ENCODE results near the gene RAB11FIP5. TPM values are rescaled to one million over a fixed set of nuclear protein-coding genes. Genes with fewer than 3 reads are reported as not detected.
"Not testable (repeated sequence)": the region's sequence is repeated elsewhere in the genome, so short reads cannot be mapped to it uniquely, and the experiment has no call there.

The RAB11FIP5 gene, protein sequence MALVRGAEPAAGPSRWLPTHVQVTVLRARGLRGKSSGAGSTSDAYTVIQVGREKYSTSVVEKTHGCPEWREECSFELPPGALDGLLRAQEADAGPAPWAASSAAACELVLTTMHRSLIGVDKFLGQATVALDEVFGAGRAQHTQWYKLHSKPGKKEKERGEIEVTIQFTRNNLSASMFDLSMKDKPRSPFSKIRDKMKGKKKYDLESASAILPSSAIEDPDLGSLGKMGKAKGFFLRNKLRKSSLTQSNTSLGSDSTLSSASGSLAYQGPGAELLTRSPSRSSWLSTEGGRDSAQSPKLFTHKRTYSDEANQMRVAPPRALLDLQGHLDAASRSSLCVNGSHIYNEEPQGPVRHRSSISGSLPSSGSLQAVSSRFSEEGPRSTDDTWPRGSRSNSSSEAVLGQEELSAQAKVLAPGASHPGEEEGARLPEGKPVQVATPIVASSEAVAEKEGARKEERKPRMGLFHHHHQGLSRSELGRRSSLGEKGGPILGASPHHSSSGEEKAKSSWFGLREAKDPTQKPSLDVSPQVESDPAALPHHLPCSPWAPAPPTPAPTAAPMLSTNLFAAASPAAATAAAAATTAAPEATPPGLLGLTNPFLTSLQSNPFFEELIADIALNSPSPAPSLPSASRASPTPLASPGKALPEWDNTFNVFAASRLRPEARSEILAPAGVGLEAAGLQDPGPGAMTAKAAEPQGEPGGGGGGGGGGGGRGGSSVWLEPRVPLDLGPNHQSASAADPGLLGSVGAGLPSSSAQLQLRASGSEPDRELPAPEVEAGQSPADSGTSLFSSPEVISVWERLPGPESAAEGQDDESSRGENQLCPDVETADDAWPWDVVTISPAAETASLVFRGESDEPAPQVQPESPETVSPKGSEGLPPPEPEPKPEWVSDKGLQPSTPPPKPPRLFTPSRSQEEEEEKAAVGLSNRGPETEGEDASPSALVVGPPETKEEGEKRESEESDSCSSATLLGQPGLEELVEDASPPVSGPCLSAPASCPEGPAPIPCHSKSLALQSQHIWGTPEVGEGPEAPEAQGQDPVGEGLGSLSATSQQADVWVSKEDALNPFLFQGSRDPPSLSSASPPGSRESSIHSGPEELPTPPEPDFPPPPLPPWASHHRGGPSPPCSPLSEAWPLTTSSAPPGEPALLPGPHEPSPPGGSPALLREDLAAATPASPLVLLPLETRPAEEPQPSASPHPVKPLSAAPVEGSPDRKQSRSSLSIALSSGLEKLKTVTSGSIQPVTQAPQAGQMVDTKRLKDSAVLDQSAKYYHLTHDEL (N-terminal part only)
- 7.9 and 11.5 TPM in 2 replicates for total RNA-seq (2014; rRNA removed; shearing (Covaris generic))

DNA sequence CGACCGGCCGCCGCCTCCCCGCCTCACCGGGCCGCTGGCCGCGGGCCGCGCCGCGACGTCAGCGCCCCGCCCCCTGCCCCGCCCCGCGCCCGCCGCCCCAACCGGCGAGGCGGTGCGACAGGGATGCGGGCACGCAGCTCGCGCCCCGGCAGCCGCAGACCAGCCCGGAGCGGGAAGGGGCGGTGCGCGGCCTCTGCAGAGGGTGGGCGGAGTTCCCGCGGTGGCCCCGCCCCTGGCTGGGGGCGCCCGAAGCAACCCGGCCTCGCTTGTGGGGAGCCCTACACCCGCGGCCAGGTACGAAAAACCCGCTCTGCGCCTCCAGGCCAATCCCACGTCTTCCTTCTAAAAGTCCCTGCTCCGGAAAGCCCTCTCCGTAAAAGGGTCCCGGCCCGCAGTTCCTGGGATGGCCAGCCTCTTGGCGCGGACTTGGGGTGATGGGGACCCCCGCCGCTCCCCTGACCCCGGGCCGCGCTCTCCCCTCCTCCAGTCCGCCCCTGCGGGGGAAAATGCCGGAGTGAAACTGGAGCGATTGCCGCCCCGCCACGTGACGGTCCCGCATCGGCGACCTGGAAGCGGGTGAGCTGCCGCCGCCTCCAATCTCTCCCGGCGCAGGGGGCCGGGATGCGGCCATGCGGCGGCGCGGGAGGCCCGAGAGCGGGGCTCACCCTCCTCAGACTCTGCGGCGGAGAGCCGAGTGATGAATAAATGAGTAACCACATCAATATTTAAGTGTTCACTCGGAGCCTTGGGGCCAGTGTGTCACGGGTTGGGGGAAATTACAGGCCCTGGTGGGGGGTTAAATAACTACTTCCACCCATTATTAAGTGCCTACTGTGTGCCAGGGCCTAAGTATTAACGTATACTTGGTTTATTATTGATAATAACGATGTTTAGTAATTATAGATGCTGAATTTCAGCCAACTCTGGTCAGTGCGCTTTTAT is at the start of gene RAB11FIP5:
RAB11FIP5 (minus strand) TSS at position 36 of the 942 bp plus-strand sequence. CDS start 171 bp downstream, outside the sequence.
- peak; percentile 56 for DNase-seq (ENCODE audit: low spot score)

DNA sequence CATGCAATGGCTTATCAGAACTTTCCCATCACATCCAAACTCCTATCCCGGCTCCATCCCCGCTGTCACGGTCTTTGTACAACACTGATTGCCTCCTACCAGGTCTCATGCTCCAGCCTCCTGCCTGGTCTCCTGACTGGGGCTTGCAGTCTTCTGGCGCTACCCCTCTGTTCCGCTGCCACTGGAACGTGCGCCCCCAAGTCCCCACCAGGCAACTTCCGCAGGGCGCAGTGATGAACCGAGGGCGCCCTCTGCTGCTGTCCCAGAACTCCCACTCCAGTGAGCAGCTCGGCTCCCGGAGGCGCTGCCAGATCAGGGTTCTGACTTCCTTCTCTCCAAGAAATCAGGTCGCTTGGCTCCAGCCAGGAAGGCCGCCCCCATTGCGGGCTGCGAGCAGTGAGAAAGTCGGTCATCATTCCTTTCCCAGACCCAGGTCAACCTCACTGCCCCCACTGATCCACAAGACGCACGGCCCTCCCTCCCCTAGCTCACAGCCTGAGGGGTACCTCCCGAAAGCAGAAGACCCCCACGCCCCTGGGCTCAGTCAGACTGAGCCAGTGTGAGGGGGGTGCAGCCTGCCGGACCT is 43.9 kb upstream of the RAB11FIP5 start:
- DNase-seq (ENCODE audit: low spot score): no peak

DNA sequence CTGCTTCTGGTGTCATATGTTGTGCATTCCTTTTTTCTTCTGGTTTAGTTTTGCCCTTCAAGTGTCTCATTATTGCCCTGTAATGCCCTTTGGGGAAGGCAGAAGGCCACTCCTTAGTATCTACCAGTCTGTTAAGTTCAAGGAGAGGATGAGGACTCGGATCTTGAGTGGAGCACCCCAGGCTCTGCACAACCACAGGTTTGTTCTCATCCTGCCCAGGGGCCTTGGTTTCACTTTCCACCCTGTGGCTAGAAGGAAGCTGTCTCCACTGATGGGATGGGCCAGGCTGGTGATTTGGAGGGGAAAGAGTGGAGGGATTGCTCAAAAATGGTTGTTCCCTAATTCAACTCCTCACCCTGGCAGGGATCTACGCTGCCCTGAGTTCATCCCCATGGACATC is 30.2 kb upstream of the RAB11FIP5 start:
- no peak for DNase-seq (ENCODE audit: low spot score)

DNA sequence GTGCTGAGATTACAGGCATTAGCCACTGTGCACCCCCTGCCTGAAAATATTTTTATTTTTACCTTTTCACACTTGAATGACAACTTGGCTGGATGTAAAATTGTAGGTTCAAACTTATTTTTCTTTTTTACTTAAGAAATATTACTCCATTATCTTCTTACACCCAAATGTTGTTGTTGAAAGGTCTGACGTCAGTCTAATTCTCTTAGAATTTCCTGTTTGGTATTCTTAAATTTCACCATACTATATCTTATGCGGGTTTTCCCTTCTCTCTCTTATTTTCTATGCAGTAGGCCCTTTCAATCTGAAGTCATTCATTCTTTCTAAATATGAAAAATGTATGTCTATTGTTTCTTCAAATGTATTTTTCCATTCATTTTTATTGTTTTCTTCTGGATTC is 29.1 kb upstream of the RAB11FIP5 start:
- DNase-seq (ENCODE audit: low spot score): no peak

DNA sequence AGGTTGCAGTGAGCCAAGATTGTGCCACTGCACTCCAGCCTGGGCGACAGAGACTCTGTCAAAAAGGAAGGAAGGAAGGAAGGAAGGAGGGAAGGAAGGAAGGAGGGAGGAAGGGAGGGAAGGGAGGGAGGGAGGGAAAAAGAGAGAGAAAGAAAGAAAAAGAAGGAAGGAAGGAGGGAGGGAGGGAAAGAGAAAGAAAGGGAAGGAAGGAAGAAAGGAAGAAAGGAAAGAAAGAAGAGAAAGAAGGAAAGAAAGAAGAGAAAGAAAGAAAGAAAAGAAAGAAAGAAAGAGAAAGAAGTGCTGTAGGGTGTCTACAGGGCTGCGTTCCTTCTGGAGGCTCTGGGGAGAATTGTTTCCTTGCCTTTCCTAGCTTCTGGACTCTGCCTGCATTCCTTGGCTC is 22.5 kb upstream of the RAB11FIP5 start:
- no peak for DNase-seq (ENCODE audit: low spot score)

DNA sequence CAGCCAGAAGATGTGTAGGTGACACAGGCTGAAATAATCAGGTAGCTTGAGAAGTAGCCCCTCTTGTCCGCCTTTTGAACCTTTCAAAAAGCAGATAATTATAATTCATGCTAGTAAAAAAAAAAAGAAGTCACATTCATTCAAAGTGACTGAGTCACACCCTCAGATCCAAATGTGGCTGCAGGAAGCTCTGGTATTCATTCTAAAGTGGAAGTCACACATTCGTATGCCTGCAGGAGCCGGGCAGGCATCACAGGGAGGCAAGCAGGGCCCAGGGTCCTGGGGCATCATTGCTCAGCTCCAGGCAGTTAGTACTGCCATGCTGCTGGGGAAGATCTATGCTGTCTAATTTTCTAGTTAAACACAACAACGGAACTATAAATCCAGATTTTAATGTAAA is 21.7 kb upstream of the RAB11FIP5 start:
- no peak for DNase-seq (ENCODE audit: low spot score)

DNA sequence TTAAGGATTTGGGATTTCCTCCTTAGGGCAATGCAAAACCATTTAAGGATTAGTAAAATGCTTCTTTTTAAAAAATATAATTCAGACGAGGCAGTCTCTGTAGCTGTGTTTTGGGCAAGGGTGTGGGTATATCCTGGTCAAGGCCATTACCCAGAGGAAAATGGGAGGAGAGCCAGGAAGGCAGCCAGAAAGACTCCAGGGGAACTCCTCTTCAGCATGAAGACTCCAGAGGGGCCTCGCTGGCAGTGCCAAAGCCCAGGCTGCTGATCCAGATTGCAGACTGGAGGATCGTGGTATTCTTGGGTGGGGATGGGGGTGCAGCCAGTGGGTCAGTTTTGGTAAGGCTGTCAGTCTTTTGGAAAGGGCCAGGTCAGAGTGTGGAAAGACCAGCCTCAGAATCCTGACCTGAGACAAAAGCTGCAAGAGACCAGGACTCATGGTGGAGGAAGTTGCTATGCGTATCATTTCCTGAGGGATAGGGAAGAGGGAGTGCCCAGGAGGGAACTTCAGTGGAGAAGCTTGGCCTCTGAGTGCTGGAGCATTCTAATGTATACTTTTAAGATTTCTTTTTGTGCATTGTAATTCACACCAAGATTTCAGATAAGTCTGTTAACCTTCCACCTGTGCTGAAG is 20.9 kb upstream of the RAB11FIP5 start:
- no peak for DNase-seq (ENCODE audit: low spot score)

DNA sequence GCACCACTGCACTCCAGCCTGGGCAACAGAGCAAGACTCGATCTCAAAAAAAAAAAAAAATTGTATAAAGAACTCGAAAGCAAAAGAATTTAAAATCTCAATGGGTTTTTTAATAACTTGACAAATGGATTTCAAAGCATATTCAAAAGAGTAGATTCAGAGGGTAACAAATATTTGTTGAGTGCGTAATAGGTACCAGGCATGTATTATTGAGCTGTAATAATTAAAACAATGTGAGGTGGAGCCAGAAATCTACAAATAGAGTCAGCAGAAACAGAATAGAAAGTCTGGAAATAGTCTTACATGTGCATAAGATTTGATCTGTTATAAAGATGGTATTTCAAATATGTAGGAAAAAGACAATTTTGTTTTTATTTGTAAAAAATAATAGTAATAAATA is 19.1 kb upstream of the RAB11FIP5 start:
- no peak for DNase-seq (ENCODE audit: low spot score)

DNA sequence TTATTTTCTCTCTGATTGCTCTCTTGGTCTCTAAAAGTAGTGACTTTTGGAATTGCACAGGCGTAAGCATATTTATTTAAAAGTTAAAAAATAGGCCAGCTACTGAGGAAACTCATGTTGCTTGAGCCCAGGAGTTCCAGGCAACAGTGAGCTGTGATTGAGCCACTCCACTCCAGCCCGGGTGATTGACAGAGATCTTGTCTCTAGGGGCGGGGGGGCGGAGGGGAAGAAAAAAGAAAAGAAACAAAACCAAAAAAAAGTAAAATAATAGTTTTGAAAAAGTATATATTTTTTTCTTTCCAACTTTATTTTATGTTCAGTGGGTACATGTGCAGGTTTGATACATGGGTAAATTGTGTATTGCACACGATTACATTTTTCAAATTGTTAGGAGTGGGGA is 18.0 kb upstream of the RAB11FIP5 start:
- no peak for DNase-seq (ENCODE audit: low spot score)

DNA sequence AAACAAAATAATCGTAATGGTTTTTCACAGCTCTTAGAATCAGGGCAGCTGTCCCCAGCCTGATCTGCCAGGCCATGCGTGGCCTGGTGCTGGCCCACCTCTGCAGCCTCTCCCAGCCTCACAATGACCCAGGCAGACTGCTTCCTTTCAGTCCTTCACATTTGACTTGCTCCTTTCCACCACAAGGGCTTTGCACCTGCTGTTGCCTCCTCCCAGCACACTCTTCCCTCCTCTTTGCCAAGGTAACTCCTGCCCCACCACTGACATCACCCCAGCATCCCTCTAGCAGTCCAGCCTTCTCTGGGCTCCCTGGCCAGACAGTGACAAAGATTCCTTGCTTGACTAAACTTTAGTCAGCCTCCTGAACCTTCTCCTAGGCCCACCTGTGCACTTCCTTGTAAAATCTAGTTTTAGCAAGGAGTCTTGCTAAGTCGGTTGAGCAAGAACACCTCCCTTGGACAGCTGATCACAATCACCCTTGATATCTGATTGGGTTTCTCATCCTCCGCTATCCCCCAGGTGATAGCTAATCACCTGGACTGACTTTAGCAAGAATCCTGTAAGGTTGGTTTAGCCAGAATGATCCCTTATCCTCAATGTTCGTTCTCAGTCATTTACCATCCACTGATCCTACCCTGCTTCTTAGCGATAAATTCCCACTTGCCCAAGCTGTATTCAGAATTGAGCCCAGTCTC is 16.2 kb upstream of the RAB11FIP5 start:
- DNase-seq (ENCODE audit: low spot score): no peak

DNA sequence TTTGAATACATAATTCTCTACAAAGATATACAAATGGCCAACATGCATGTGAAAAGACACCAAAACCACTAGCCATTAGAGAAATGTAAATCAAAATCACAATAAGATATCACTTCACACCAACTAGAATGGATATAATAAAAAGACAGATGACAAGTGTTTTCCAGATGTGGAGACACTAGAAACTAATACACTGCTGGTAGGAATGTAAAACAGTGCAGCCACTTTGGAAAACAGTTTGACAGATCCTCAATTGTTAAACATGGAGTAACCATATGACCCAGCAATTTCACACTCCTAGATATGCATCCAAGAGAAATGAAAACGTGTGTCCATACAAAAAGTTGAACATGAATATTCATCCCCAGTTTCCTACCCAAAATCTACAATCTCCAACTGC is 9.8 kb upstream of the RAB11FIP5 start:
- no peak for DNase-seq (ENCODE audit: low spot score)

DNA sequence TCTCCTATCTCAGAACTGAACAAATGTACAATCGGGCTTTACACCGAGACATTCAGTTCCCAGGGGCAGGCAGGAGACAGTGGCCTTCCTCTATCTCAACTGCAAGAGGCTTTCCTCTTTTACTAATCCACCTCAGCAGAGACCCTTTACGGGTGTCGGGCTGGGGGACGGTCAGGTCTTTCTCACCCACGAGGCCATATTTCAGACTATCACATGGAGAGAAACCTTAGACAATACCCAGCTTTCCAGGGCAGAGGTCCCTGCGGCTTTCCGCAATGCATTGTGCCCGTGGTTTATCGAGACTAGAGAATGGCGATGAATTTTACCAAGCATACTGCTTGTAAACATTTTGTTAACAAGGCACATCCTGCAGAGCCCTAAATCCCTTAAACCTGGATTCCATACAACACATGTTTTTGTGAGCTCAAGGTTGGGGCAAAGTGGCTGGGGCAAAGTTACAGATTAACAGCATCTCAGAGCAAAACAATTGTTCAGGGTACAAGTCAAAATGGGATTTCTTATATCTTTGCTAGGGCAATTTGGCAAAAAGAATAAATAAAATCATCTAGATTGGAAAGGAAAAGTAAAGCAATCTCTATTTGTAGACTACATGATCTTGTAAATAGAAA is 7.0 kb upstream of the RAB11FIP5 start:
- not testable (repeated sequence) for DNase-seq (ENCODE audit: low spot score)

DNA sequence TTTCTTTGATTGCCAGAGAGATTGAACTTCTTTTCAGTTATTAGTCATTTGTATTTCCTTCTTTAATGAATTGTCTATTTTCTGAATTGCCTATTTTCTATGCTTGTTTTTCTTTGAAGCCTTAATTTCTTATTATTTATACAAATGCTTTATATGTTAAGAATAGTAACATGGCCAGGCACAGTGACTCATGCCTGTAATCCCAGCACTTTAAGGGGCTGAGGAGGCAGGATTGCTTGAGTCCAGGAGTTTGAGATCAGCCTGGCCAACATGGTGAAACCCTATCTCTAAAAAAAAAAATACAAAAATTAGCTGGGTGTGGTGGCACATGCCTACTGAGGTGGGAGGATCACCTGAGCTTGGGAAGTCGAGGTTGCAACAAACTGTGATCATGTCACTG is 4.7 kb upstream of the RAB11FIP5 start:
- no peak for DNase-seq (ENCODE audit: low spot score)

DNA sequence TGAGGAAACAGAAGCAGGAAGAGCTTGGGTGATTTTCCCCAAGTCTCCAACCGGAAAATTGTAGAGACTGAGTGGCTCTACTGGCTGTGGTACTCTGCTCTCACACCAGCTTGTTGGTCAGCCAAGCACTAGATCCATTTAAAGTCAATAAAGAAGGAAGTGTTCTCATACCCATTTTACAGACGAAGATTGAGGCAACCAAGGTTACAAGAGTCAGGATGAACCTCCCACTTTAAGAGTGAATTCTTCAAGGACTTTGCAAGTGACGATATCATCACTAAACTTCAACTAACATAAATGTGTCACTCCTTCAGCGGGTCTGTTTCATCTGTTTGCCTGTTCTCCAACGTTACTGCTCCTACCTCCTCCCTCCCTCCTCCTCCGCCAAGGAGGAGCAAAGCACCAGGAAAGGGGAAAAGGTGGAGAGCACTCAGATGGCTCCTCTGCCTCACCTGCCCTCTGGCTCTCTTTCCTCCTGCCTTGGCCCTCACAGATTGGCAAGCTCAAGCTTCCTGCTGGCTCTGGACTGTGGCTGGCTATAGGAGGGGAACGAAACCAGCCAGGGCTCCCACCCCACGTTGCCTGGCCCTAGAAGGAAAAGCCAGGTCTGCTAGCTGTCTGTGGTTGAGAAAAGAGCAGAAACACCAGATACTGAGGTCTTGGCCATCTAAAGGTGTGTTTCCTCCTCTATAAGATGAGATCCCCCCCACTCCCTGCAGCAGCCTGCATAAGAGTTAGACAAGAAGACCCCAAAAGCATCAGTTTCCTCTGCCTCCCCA is 3.6 kb upstream of the RAB11FIP5 start:
- no peak for DNase-seq (ENCODE audit: low spot score)

DNA sequence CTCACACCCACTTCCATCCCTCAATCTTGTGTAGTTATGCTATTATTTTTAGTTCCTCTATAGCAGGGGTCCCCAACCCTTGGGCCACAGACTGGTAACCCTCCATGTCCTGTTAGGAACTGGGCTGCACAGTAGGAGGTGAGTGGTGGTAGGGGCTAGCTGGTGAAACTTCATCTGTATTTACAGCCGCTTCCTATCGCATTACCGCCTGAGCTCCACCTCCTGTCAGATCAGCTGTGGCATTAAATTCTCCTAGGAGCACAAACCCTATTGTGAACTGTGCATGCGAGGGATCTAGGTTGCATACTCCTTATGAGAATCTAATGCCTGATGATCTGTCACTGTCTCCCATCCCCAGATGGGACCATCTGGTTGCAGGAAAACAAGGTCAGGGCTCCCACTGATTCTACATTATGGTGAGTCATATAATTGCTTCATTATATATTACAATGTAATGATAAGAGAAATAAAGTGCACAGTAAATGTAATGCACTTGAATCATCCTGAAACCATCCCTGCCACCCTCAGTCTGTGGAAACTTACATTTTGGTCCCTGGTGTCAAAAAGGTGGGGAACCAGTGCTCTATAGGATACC is 1.6 kb upstream of the RAB11FIP5 start:
- DNase-seq (ENCODE audit: low spot score): no peak

DNA sequence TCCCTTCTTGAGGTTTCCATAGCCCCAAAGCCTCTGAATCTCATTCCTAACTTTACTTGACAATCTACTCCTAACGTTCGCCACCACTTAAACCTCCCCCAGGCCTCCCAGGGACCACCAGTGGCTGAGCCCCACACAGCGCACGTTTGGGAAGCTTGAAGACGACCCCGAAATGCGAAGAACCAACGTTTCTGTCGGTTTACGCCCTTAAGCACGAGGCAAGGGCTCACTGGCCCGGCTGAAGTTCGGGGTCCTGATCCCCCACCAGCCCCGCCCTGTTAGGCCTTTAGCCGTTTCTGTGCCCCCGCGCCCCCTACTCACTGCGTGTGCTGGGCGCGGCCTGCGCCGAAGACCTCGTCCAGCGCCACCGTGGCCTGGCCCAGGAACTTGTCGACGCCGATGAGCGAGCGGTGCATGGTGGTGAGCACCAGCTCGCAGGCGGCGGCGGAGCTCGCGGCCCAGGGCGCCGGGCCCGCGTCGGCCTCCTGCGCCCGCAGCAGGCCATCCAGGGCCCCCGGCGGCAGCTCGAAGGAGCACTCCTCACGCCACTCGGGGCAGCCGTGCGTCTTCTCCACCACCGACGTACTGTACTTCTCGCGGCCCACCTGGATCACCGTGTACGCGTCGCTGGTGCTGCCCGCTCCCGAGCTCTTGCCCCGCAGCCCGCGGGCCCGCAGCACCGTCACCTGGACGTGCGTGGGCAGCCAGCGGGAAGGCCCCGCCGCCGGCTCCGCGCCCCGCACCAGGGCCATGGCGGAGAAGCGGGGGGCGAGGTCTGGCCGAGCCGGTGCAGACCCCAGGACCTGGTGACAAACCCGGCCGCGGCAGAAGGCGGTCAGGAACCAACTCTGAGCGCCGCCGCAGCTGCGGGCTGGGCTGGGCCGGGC is 479 bp downstream of the RAB11FIP5 start:
- DNase-seq (ENCODE audit: low spot score): no peak

Measured in H4 (cell line).